GM18868 (cell line): ENCODE results near the gene CYP26C1.

ENCODE experiments used
- ATAC-seq: cut with Tn5 transposase; IDR thresholded peaks from one replicate; pipeline ENCODE4 v1.9.1; 2021; ENCODE audit warnings: mild to moderate bottlenecking, moderate library complexity; ENCODE audit not compliant: unreplicated experiment

Gene CYP26C1

GRCh38 chr10:93063977-93064660 is 3.5 kb downstream of the CYP26C1 start:
- ATAC-seq: no peak

DNA sequence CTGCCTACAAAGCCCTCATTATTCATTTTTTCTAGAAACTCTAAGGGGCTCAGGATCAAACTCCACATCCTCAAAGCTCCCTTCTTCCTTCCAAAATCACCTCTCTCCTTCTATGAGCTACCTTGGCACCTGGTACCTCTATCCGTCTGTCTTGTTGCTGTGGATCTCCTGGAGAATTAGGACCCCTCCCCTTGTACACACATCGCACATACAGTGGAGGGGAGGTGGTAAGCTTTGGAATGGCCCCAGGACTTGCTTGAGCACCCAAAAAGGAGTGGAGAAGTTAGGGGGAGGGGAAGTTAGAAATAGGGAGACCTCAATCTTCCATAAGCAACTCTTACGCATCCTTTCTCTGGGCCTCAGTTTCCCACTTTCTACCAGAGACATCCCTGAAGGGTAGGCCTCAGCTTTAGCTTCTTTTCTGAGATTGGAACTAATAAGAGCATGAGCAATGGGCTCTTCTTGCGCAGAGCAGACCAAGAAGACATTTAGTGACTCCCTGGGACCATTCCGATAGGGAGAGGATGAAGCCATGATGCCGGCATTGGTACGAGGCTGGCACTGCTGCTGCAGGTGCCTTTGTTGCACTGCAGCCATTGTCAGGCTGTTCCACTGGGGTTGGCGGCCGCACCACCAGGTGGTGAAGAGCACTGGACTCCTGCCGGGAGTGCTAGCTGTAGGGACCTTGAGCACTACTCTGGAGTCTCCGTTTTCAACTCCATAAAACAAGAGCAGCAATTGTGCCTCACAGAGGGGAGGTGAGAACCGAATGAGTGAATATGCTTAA is 4.5 kb downstream of the CYP26C1 start:
- ATAC-seq: no peak

- no peak for ATAC-seq
Observed at GRCh38 chr10:93065675-93066543, 5.3 kb downstream of the CYP26C1 start.

- no peak for ATAC-seq
Observed at GRCh38 chr10:93066544-93066913, 5.9 kb downstream of the CYP26C1 start.

DNA sequence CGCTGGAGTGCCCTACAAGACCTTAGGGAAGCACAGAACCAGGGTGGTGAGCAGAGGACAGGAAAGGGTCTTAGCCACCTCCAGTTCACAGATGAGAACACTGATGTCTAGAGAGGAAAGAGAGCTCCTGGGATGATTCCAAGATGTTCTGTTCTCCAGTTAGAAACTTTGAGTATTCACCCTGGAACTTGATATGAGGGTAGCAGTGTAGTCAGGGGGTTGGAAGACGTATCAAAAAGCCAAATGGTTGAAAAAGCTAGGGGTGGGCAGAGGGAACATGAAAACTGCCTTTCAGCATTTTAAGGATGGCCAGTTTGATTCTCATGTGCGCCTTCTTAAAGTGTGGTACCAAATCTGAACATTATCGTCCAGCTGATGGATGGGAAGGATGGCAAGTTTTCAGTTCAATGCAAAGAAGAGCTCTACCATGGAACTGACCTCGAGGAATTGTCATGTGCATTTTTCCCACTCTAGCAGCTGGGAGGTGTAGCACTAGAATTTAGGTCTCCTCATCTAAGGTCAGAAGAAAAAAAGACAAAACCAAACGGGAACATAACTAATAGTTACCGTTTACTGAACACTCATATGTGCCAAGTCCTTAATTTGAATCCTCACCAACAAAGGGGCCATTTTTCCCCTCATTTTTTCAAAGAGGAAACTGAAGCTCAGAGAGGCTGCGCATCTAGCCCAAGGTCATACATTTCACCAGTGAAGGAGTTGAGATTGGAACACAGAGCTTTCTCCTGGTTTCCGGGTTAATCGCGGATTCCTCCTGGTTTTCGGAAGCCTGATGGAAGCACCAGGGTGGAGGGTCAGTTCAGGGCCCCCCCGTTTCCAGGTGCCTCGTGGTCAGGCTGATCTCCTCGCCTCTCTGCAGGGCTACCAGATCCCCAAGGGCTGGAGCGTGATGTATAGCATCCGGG is 7.1 kb downstream of the CYP26C1 start:
- no peak for ATAC-seq

DNA sequence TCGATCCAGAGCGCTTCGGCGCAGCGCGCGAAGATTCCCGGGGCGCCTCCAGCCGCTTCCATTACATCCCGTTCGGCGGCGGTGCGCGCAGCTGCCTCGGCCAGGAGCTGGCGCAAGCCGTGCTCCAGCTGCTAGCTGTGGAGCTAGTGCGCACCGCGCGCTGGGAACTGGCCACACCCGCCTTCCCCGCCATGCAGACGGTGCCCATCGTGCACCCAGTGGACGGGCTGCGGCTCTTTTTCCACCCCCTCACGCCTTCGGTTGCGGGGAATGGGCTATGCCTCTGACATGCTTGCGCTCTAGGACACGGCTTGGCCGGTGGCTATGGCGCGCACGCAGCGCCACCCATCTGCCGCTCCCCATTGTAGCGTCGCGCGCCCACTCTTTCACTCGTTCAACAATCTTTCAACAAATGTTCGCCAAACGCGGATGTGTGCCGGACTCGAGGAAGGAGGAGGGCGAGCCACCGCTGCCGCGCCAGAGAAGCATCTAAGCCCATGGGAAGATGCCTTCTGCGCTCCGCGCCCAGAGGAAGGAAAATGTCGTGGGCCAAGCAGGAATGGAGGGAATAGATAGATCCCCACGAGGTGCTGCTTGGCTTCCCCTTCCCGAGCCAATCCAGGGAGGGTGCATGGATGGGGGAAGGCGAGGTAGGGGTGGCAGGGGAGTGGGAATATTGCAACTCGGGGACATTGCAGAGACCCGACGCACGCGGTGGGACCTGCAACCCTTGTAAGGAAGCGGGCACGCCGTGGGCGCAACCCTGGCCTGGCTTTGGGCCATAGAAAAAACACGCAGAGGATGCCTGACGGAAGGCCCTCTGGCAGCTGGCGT is 8.0 kb downstream of the CYP26C1 start:
- ATAC-seq: no peak

- no peak for ATAC-seq
Observed at GRCh38 chr10:93069245-93069561, 8.6 kb downstream of the CYP26C1 start.

DNA sequence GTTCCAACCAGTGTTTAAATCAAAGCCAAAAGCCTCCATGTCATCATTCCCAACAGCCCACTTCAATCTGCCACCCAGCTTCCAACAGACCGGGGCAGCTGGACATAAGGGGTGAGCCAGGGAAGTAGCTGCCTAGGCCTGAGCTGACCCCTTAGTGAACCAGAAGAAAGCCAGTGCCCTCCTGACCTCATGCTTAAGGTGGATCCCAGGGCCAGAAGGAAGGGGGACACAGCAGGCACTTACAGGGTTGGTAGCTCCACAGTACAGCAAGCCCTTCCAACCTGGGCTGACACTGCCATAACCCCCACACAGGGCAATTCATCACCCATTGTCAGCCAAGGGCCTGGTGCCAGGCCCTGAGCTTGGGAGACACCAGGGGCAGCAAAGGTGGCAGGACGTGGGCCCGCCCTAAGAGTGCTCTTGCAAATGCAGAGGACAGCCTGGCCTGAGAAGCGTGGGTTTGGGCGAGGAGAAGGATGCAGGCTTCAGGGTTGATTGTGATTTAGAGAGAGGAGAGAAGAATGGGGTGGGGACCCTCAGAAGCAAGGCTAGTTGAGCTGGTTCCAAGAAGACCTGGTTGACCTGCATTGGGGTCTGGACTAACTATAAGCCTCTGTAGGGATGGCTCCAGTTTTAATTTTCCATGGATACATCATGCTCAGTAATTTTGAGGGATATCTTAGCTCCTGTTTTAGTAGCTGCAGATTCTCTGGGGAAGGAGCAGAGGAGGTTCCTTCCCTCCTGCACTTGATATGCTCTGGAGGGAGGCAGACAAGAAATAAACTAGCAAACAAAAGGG is 10.0 kb downstream of the CYP26C1 start:
- no peak for ATAC-seq

DNA sequence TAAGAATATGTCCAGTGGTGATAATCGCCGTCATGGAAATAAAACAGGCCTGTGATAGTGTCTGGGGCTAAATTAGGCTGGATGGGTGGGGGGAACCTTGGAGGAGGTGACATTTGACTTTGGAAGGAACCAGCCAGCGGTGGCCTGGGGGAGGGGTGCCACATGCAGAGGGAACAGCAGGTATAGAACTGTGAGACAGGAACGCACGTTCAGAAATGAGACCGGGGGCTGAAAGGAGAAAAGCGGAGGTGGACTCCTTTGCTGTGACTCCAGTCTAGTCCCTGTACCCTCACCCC is 10.5 kb downstream of the CYP26C1 start:
- ATAC-seq: no peak

GRCh38 chr10:93071674-93072224 is 11.2 kb downstream of the CYP26C1 start:
- ATAC-seq: no peak

- ATAC-seq: no peak
Observed at GRCh38 chr10:93072225-93072712, 11.7 kb downstream of the CYP26C1 start.

GRCh38 chr10:93072713-93073538 is 12.3 kb downstream of the CYP26C1 start:
- no peak for ATAC-seq

- ATAC-seq: no peak
Observed at GRCh38 chr10:93073539-93074146, 13.0 kb downstream of the CYP26C1 start, which contains the start of gene CYP26A1. Gene CYP26A1 (plus strand): TSS chr10:93073893. CDS start chr10:93073935, 42 bp downstream.

GRCh38 chr10:93074147-93074596 is 13.6 kb downstream of the CYP26C1 start:
- ATAC-seq: no peak

- no peak for ATAC-seq
Observed at GRCh38 chr10:93074597-93075368, 14.2 kb downstream of the CYP26C1 start.
